ENCODE measurements around the gene CHD5. TPM values are rescaled to one million over a fixed set of nuclear protein-coding genes. Genes with fewer than 3 reads are reported as not detected.

CHD5 gene
- total RNA-seq, 1 experiment from 2014 or later, result 6.1 TPM

DNA sequence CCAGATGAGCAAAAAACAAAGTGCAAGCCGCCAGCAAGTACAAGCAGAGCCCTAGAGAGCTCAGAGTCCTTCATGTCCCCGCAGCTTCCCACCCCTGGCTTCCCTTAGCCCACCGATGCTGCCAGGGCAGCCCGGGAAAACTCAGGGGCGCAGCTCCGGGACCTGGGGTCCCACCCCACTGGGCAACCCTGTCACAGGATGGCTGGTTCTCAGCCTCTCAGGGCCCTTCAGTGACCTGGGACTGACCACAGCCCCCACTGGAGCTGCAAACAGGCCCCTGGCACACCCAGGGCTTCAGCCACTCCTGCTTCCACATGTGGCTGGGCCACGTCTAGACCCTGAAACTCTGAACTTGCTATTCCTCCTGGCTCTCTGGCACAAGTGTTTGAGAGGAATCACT lies 49.5 kb downstream of the CHD5 start (continued):
- TF ChIP-seq POLR2AphosphoS5 (IDR thresholded peaks at IDR 0.05; ENCODE audit: low read depth, low read length) (no peak), JUND (IDR thresholded peaks at IDR 0.05) (no peak), SP1 (IDR thresholded peaks at IDR 0.05; ENCODE audit: low read depth) (no peak), EZH2phosphoT487 (IDR thresholded peaks at IDR 0.05; ENCODE audit: borderline replicate concordance) (no peak), EGR1 (IDR thresholded peaks at IDR 0.05; ENCODE audit: low read depth) (no peak), FOSL1 (IDR thresholded peaks at IDR 0.05; ENCODE audit: low read depth) (no peak), ATF3 (IDR thresholded peaks at IDR 0.05) (no peak), RAD21 (IDR thresholded peaks at IDR 0.05; ENCODE audit: low read depth) (no peak)
- TF ChIP-seq, protein P1, sequence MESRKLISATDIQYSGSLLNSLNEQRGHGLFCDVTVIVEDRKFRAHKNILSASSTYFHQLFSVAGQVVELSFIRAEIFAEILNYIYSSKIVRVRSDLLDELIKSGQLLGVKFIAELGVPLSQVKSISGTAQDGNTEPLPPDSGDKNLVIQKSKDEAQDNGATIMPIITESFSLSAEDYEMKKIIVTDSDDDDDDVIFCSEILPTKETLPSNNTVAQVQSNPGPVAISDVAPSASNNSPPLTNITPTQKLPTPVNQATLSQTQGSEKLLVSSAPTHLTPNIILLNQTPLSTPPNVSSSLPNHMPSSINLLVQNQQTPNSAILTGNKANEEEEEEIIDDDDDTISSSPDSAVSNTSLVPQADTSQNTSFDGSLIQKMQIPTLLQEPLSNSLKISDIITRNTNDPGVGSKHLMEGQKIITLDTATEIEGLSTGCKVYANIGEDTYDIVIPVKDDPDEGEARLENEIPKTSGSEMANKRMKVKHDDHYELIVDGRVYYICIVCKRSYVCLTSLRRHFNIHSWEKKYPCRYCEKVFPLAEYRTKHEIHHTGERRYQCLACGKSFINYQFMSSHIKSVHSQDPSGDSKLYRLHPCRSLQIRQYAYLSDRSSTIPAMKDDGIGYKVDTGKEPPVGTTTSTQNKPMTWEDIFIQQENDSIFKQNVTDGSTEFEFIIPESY (IDR thresholded peaks at IDR 0.05; ENCODE audit: extremely low read depth, insufficient replicate concordance, low read length), result no peak

GRCh38 chr1:6130036-6130435 lies 50.1 kb downstream of the CHD5 start:
- Histone ChIP-seq H3K9me3 (ENCODE audit: control insufficient read depth in 1 of 2, insufficient read depth in 1 of 2, low read depth in 1 of 2, low read length in 2 of 2) (peaks cover 0 to 8% of the 10 kb centered on the region in 2 experiments; a peak in 2 of 4 replicates), H3K4me2 (ENCODE audit: low read length) (no peak overlapping the region), H3K27ac (ENCODE audit: low read depth, low read length) (no peak overlapping the region), H3K9me2 (ENCODE audit: insufficient read depth) (no peaks in the 10 kb centered on the region), H3K36me3 (ENCODE audit: control insufficient read depth in 1 of 2, insufficient read depth in 2 of 2, low read length in 2 of 2) (no peaks in the 10 kb centered on the region), H3K79me2 (ENCODE audit: insufficient read depth, low read length) (no peaks in the 10 kb centered on the region), H3K4me1 (ENCODE audit: control insufficient read depth in 1 of 2, insufficient read depth in 2 of 2, low read length in 2 of 2) (peaks cover 8 to 15% of the 10 kb centered on the region in 2 experiments; a peak in 3 of 4 replicates), H4K20me1 (ENCODE audit: insufficient read depth) (no peaks in the 10 kb centered on the region), H3K9ac (ENCODE audit: low read length) (no peak overlapping the region), H2AFZ (ENCODE audit: low read depth, low read length, poor library complexity, severe bottlenecking) (no peak overlapping the region), H3K4me3 (replicated peaks in 1 of 2; ENCODE audit: low read depth in 1 of 2, low read length in 2 of 2) (no peak overlapping the region), H3K27me3 (ENCODE audit: insufficient read depth, low read length) (no peaks in the 10 kb centered on the region)
- ChIA-PET RAD21 (ENCODE audit: low non-redundant PET in 1 of 2, low total read pairs in 2 of 2, uncharacterized antibody in 2 of 2, unreplicated experiment in 2 of 2) (no interaction called here), POLR2A (no interaction called here), CTCF (no interaction called here)
- no TSS peak for BruUV-seq (replicated peaks)
- DNase-seq (ENCODE audit: low read depth, low spot score) (no peak), ATAC-seq (no peak)
- intact Hi-C loops (cut with micrococcal nuclease), result no loop called here
- TF ChIP-seq RAD21 (IDR thresholded peaks at IDR 0.05; ENCODE audit: low read depth) (no peak), FOSL1 (IDR thresholded peaks at IDR 0.05; ENCODE audit: low read depth) (no peak), CBX3 (IDR thresholded peaks at IDR 0.05; ENCODE audit: low read depth) (no peak), YY1 (IDR thresholded peaks at IDR 0.05; ENCODE audit: extremely low read depth, insufficient replicate concordance, low read depth, low read length) (no peak), CTCF (IDR thresholded peaks at IDR 0.05 in 2 of 3, conservative IDR thresholded peaks at IDR 0.05 in 1 of 3; ENCODE audit: borderline replicate concordance in 1 of 3, insufficient read depth in 1 of 3, low read depth in 2 of 3, low read length in 2 of 3) (no peak), EZH2 (IDR thresholded peaks at IDR 0.05) (no peak), SP1 (IDR thresholded peaks at IDR 0.05; ENCODE audit: low read depth) (no peak), EZH2phosphoT487 (IDR thresholded peaks at IDR 0.05; ENCODE audit: borderline replicate concordance) (no peak), REST (IDR thresholded peaks at IDR 0.05; ENCODE audit: low read depth) (no peak), ATF3 (IDR thresholded peaks at IDR 0.05) (no peak), JUND (IDR thresholded peaks at IDR 0.05) (no peak), CEBPB (IDR thresholded peaks at IDR 0.05; ENCODE audit: low read depth) (no peak), ZNF274 (IDR thresholded peaks at IDR 0.05; ENCODE audit: low read depth, low read length) (no peak), EGR1 (IDR thresholded peaks at IDR 0.05; ENCODE audit: low read depth) (no peak)
- TF ChIP-seq, protein P2, sequence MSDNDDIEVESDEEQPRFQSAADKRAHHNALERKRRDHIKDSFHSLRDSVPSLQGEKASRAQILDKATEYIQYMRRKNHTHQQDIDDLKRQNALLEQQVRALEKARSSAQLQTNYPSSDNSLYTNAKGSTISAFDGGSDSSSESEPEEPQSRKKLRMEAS (IDR thresholded peaks at IDR 0.05), result no peak
